Measurements from ENCODE around the gene HCRTR1. TPM values are rescaled to one million over a fixed set of nuclear protein-coding genes. Genes with fewer than 3 reads are reported as not detected.

Gene HCRTR1
- total and polyA plus RNA-seq, 2 experiments from 2014 or later, result not detected

DNA sequence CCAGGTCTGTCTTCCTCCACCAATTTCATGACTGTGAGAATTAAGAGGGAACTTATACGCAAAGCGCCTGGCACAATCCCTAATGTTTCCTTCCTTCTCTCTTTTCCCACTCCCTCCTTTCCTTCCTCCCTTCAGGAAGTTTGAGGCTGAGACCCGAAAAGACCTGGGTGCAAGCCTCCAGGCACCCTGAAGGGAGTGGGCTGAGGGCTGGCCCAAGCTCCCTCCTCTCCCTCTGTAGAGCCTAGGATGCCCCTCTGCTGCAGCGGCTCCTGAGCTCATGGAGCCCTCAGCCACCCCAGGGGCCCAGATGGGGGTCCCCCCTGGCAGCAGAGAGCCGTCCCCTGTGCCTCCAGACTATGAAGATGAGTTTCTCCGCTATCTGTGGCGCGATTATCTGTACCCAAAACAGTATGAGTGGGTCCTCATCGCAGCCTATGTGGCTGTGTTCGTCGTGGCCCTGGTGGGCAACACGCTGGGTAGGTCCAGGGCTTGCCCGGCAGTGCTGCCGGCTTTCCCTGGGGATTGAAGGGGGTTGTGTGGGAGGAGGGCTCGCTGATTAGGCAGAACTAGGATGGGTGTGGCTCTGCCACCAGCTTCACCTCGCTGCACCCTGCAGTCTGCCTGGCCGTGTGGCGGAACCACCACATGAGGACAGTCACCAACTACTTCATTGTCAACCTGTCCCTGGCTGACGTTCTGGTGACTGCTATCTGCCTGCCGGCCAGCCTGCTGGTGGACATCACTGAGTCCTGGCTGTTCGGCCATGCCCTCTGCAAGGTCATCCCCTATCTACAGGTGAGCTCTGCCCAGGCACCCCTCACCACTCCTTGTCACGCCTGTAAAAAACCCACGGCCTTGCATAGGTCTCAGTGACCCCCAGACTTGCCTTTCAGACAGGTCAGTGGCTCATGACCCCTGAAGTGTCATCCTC lies 1.7 kb downstream of the HCRTR1 start:
- in situ Hi-C loops (cut with MboI), result no loop called here
- H3K9me3 ChIP-seq (ENCODE audit: low read depth), result no peaks in the 10 kb centered on the region
- 80 to 88% methylated on average over 22 of the region's 23 CpGs for WGBS, 2 experiments (ENCODE audit: low coverage in 1 of 2, low lambda C conversion rate in 2 of 2, missing lambda C conversion rate in 2 of 2)

GRCh38 chr1:31620631-31621497 lies 3.4 kb downstream of the HCRTR1 start:
- no peak overlapping the region for H3K4me2 ChIP-seq (ENCODE audit: unreplicated experiment)
- H3K9me3 ChIP-seq (ENCODE audit: low read depth), result no peaks in the 10 kb centered on the region
- no peak overlapping the region for H2AFZ ChIP-seq
- H4K20me1 ChIP-seq (ENCODE audit: insufficient read depth), result no peaks in the 10 kb centered on the region
- in situ Hi-C loops (cut with MboI), result no loop called here
- H3K27ac ChIP-seq, result no peak overlapping the region
- no peak for DNase-seq
- H3K9me2 ChIP-seq (ENCODE audit: insufficient read depth), result no peaks in the 10 kb centered on the region
- H3K4me1 ChIP-seq (ENCODE audit: insufficient read depth), result peaks cover 3% of the 10 kb centered on the region
- peaks cover 2% of the 10 kb centered on the region for H3F3A ChIP-seq (ENCODE audit: insufficient read depth)
- no peaks in the 10 kb centered on the region for H3K79me2 ChIP-seq (ENCODE audit: insufficient read depth)
- no peaks in the 10 kb centered on the region for H3K27me3 ChIP-seq (replicated peaks; ENCODE audit: insufficient read depth)
- H3K36me3 ChIP-seq (ENCODE audit: low read depth), result no peaks in the 10 kb centered on the region
- H3K4me3 ChIP-seq, result no peak overlapping the region
- TF ChIP-seq EZH2 (IDR thresholded peaks at IDR 0.05; ENCODE audit: insufficient read depth, poor library complexity, severe bottlenecking) (no peak), EZH2phosphoT487 (IDR thresholded peaks at IDR 0.05; ENCODE audit: insufficient read depth, low read depth) (no peak)
- H3K9ac ChIP-seq, result no peak overlapping the region
- 82 to 86% methylated on average over 20 of the region's 20 CpGs for WGBS, 2 experiments (ENCODE audit: low coverage in 1 of 2, low lambda C conversion rate in 2 of 2, missing lambda C conversion rate in 2 of 2)

More for the DNA sequence above, 1.7 kb downstream of the HCRTR1 start:
- Histone ChIP-seq H3K79me2 (ENCODE audit: insufficient read depth) (no peaks in the 10 kb centered on the region), H3K4me3 (no peak overlapping the region), H3K4me1 (ENCODE audit: insufficient read depth) (no peaks in the 10 kb centered on the region), H4K20me1 (ENCODE audit: insufficient read depth) (no peaks in the 10 kb centered on the region), H2AFZ (no peak overlapping the region), H3K27me3 (replicated peaks; ENCODE audit: insufficient read depth) (no peaks in the 10 kb centered on the region), H3K4me2 (ENCODE audit: unreplicated experiment) (no peak overlapping the region), H3K9ac (no peak overlapping the region), H3K27ac (no peak overlapping the region), H3F3A (ENCODE audit: insufficient read depth) (no peaks in the 10 kb centered on the region), H3K9me2 (ENCODE audit: insufficient read depth) (no peaks in the 10 kb centered on the region), H3K36me3 (ENCODE audit: low read depth) (no peaks in the 10 kb centered on the region)
- TF ChIP-seq EZH2phosphoT487 (IDR thresholded peaks at IDR 0.05; ENCODE audit: insufficient read depth, low read depth), result no peak
- TF ChIP-seq EZH2 (IDR thresholded peaks at IDR 0.05; ENCODE audit: insufficient read depth, poor library complexity, severe bottlenecking), result no peak
- no peak for DNase-seq

GRCh38 chr1:31621498-31621820 lies 4.0 kb downstream of the HCRTR1 start:
- peaks cover 7% of the 10 kb centered on the region for H3F3A ChIP-seq (ENCODE audit: insufficient read depth)
- H3K9me3 ChIP-seq (ENCODE audit: low read depth), result no peaks in the 10 kb centered on the region
- H3K4me2 ChIP-seq (ENCODE audit: unreplicated experiment), result no peak overlapping the region
- WGBS, 2 experiments (ENCODE audit: low coverage in 1 of 2, low lambda C conversion rate in 2 of 2, missing lambda C conversion rate in 2 of 2), result 97% methylated on average over 5 of the region's 5 CpGs
- no peak overlapping the region for H3K4me3 ChIP-seq
- no peaks in the 10 kb centered on the region for H3K79me2 ChIP-seq (ENCODE audit: insufficient read depth)
- H3K36me3 ChIP-seq (ENCODE audit: low read depth), result no peaks in the 10 kb centered on the region
- H2AFZ ChIP-seq, result no peak overlapping the region
- in situ Hi-C loops (cut with MboI), result no loop called here
- no peaks in the 10 kb centered on the region for H3K9me2 ChIP-seq (ENCODE audit: insufficient read depth)
- no peaks in the 10 kb centered on the region for H3K27me3 ChIP-seq (replicated peaks; ENCODE audit: insufficient read depth)
- no peaks in the 10 kb centered on the region for H4K20me1 ChIP-seq (ENCODE audit: insufficient read depth)
- DNase-seq, result no peak
- no peak for TF ChIP-seq EZH2 (IDR thresholded peaks at IDR 0.05; ENCODE audit: insufficient read depth, poor library complexity, severe bottlenecking)
- TF ChIP-seq EZH2phosphoT487 (IDR thresholded peaks at IDR 0.05; ENCODE audit: insufficient read depth, low read depth), result no peak
- H3K9ac ChIP-seq, result no peak overlapping the region
- H3K27ac ChIP-seq, result no peak overlapping the region
- H3K4me1 ChIP-seq (ENCODE audit: insufficient read depth), result peaks cover 9% of the 10 kb centered on the region

DNA sequence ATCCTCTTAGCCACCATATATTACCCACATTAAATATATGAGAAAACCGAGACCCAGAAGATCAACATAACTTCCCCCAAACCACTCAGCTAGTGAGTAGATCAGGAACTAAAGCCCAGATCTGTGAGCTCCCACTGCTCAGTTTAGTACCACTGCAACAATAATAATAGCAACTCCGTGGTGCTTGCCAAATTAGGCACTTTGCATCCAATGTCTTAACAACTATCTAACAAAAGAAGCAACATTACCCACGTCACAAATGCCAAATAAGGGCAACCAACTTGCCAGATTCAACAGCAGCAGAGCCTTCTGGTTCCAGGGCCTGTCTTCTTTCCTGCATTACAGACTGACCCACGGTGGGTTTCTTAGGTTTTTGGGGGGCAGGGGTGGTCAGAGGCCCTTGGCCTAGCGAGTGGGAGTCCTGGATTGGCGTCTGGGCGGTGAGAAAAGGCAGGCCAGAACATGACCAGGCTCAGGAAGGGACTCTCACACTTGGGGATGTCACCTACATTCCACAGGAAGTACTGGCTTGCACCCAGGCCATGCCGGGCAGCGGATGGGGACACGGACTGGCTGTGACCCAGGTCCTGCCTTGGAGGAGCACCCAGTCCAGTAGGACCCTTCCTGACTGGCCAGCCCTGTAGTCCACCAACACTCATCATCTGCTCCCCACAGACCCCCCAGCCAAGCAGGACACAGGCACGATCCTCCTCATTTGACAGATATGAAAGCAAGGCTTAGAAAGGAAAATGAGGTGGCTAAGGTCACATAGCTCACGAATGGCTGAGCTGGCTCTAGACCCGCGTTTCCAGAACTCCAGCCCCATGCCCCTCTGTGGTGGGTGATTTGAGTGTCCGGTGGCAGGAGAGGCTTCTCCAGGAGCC lies 4.6 kb downstream of the HCRTR1 start:
- Histone ChIP-seq H3K9ac (no peak overlapping the region), H2AFZ (no peak overlapping the region), H3F3A (ENCODE audit: insufficient read depth) (peaks cover 7% of the 10 kb centered on the region), H4K20me1 (ENCODE audit: insufficient read depth) (no peaks in the 10 kb centered on the region), H3K4me3 (no peak overlapping the region), H3K79me2 (ENCODE audit: insufficient read depth) (no peaks in the 10 kb centered on the region), H3K36me3 (ENCODE audit: low read depth) (no peaks in the 10 kb centered on the region), H3K27me3 (replicated peaks; ENCODE audit: insufficient read depth) (no peaks in the 10 kb centered on the region), H3K9me3 (ENCODE audit: low read depth) (no peaks in the 10 kb centered on the region), H3K27ac (no peak overlapping the region), H3K9me2 (ENCODE audit: insufficient read depth) (no peaks in the 10 kb centered on the region), H3K4me1 (ENCODE audit: insufficient read depth) (peaks cover 15% of the 10 kb centered on the region), H3K4me2 (ENCODE audit: unreplicated experiment) (no peak overlapping the region)
- in situ Hi-C loops (cut with MboI), result no loop called here
- WGBS, 2 experiments (ENCODE audit: low coverage in 1 of 2, low lambda C conversion rate in 2 of 2, missing lambda C conversion rate in 2 of 2), result 71 to 72% methylated on average over 13 to 15 of the region's 15 CpGs
- no peak for DNase-seq
- TF ChIP-seq EZH2phosphoT487 (IDR thresholded peaks at IDR 0.05; ENCODE audit: insufficient read depth, low read depth) (no peak), EZH2 (IDR thresholded peaks at IDR 0.05; ENCODE audit: insufficient read depth, poor library complexity, severe bottlenecking) (no peak)

Data from GM23248 (cell line).